Mucosa of descending colon (tissue), 3 donors: ENCODE data around the gene AMBRA1. TPM values are rescaled to one million over a fixed set of nuclear protein-coding genes. Genes with fewer than 3 reads are reported as not detected.

Experiments
- ATAC-seq: fragments of 200-7000 bp; cut with Tn5 transposase; one replicate; pipeline ENCODE4 v1.9.1; 2020; ENCODE audit warnings: mild to moderate bottlenecking, moderate library complexity
- DNase-seq, 3 donors: peaks; one replicate each; pipeline ENCODE4 v3.0.0-alpha.2; 2020
- H3K36me3 ChIP-seq: fragments of 200-600 bp; one replicate; pipeline ENCODE4 v1.8.0; 2021; ENCODE audit warnings: low read depth, mild to moderate bottlenecking
- H3K4me1 ChIP-seq: fragments of 200-600 bp; one replicate; pipeline ENCODE4 v1.8.0; 2021; ENCODE audit warnings: low read depth, mild to moderate bottlenecking
- H3K4me3 ChIP-seq: fragments of 200-600 bp; one replicate; pipeline ENCODE4 v1.8.0; 2021; ENCODE audit warnings: mild to moderate bottlenecking
- H3K9me3 ChIP-seq: fragments of 200-600 bp; one replicate; pipeline ENCODE4 v1.8.0; 2021; ENCODE audit warnings: mild to moderate bottlenecking
- intact Hi-C, 2 donors: fragments of 100-400 bp; cut with DNase I in 1 of 2; cut with micrococcal nuclease in 1 of 2; formaldehyde crosslinking; loops; one replicate each; pipeline versions ENCODE4 v1.11.0 to v1.11.1; 2022; cut with DNase I, micrococcal nuclease
- total RNA-seq, 3 donors: library from RNA; stranded (reverse); fragmentation: NEBNext Ultra II Directional in 2 of 3; extraction: Animal tissue kit (Norgen Biotek cat#: 25700) in 2 of 3; gene quantifications; one replicate each; pipeline versions ENCODE4 v1.2.1 to v1.2.4, GENCODE V29; 2021 to 2023
- TF ChIP-seq, protein P1 (sequence below): fragments of 200-600 bp; IDR thresholded peaks from one replicate; pipeline ENCODE4 v1.8.0; 2022; ENCODE audit warnings: antibody characterized with exemption, mild to moderate bottlenecking
- donor health status: DM: no; HTN: no; CAD: no; lungs with moderate emphysema.
- donor health status: DM: no; HTN: no; CAD: no.
- donor health status: DM: no; HTN: yes; CAD: no.

Gene AMBRA1
- total RNA-seq, 3 donors from 2014 or later: 42.0 to 46.7 (median 45.2) TPM

DNA sequence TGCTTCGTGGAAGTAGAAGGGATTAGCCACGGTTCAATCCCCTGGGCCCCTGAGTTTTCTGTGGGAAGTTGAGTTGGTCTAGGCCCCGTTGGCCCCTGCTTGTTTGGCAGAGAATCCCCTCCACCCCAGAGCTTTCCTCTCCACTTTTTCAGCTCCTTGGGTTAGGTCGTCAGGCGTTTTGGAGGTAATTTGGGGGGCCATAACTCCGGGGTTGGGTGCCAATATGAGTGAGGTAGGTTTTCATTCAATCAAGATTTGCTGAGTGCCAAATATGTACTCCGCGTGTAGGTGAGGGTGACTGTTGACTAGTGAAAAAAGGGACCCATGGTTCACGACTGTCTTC, 24.1 kb upstream of the AMBRA1 start:
- Histone ChIP-seq H3K4me1 (peaks cover 25% of the 10 kb centered on the region), H3K9me3 (no peaks in the 10 kb centered on the region), H3K4me3 (peak overlapping the region; percentile 94), H3K36me3 (no peaks in the 10 kb centered on the region)
- TF ChIP-seq, protein P1, sequence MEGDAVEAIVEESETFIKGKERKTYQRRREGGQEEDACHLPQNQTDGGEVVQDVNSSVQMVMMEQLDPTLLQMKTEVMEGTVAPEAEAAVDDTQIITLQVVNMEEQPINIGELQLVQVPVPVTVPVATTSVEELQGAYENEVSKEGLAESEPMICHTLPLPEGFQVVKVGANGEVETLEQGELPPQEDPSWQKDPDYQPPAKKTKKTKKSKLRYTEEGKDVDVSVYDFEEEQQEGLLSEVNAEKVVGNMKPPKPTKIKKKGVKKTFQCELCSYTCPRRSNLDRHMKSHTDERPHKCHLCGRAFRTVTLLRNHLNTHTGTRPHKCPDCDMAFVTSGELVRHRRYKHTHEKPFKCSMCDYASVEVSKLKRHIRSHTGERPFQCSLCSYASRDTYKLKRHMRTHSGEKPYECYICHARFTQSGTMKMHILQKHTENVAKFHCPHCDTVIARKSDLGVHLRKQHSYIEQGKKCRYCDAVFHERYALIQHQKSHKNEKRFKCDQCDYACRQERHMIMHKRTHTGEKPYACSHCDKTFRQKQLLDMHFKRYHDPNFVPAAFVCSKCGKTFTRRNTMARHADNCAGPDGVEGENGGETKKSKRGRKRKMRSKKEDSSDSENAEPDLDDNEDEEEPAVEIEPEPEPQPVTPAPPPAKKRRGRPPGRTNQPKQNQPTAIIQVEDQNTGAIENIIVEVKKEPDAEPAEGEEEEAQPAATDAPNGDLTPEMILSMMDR: no peak
- no peak for DNase-seq
- intact Hi-C loops: loop anchor here in 1 of 2 donors (5.0 kb wide), 1 partner anchor 76 kb away; no protein-coding TSS in a partner anchor
- no peak for ATAC-seq

DNA sequence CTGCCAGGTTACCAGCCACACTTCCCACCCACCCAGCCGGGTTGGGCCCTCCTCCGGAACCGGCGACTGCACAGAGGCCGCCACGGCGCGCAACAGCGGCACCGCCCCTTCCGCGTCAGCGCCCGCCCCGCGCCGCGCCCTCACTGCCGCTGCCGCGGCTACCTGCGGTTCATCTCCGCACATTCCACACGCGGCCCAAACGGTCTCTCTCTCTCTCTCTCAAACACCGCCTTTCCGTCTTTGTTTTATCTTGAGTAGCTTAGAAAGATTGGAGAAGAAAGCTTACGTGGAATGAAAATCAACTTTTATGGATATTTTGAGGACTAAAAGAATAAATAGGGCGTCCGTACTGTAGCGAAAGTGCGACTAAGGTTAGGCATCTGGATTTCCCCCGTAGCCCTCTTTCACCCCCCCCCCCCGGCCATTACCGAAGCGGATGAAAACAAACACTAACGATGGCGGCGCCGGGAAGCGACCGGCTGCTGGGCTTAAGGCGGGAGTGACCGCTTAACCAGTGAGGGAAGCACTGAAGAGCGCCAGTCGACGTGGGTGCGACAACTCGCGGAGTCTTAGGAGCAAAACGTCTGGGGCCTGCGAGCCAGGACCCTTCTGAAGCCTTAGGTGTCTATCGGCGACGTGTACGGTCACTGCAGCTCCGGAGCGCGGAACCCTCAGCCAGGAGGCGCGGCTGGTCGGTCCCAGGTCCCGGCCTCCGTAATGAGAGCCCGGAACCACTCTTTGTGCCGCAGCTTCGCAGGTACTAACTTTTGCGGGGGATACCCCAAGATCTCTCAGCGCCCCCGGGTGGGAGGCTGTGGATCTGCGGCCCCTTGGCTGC, 23.5 kb upstream of the AMBRA1 start, which contains the start of the genes ATG13 and HARBI1:
ATG13 (plus strand) TSS at position 420 of the 838 bp plus-strand sequence. CDS start 26,739 bp downstream, outside the sequence.
HARBI1 (minus strand) TSS at position 94 of the 838 bp plus-strand sequence. CDS start 990 bp downstream, outside the sequence.
- intact Hi-C loops: loop anchor here in 1 of 2 donors (5.0 kb wide), 1 partner anchor 75 kb away; no protein-coding TSS in a partner anchor
- peak within 1 kb of the TSS; percentile 94 for H3K4me3 ChIP-seq
- peak; percentile 98 for ATAC-seq
- H3K9me3 ChIP-seq: no peaks in the 10 kb centered on the region
- peak; percentile 91 to 94 (median 93) for DNase-seq
- TF ChIP-seq, protein P1: peak; percentile 79
- H3K36me3 ChIP-seq: no peaks in the 10 kb centered on the region
- peaks cover 25% of the 10 kb centered on the region for H3K4me1 ChIP-seq

GRCh38 chr11:46616551-46617133, 22.8 kb upstream of the AMBRA1 start:
- DNase-seq (no peak), ATAC-seq (peak; percentile 3)
- Histone ChIP-seq H3K4me1 (peaks cover 25% of the 10 kb centered on the region), H3K4me3 (peak overlapping the region; percentile 29), H3K36me3 (no peaks in the 10 kb centered on the region), H3K9me3 (no peaks in the 10 kb centered on the region)
- TF ChIP-seq, protein P1: no peak
- intact Hi-C loops: loop anchor here in 1 of 2 donors (5.0 kb wide), 1 partner anchor 74 kb away; no protein-coding TSS in a partner anchor

GRCh38 chr11:46615756-46616155, 21.9 kb upstream of the AMBRA1 start:
- intact Hi-C loops: loop anchor here in 1 of 2 donors (5.0 kb wide), 1 partner anchor 73 kb away; no protein-coding TSS in a partner anchor
- TF ChIP-seq, protein P1: no peak
- ATAC-seq: no peak
- DNase-seq: no peak
- Histone ChIP-seq H3K4me3 (no peak overlapping the region), H3K36me3 (no peaks in the 10 kb centered on the region), H3K9me3 (no peaks in the 10 kb centered on the region), H3K4me1 (peaks cover 25% of the 10 kb centered on the region)

DNA sequence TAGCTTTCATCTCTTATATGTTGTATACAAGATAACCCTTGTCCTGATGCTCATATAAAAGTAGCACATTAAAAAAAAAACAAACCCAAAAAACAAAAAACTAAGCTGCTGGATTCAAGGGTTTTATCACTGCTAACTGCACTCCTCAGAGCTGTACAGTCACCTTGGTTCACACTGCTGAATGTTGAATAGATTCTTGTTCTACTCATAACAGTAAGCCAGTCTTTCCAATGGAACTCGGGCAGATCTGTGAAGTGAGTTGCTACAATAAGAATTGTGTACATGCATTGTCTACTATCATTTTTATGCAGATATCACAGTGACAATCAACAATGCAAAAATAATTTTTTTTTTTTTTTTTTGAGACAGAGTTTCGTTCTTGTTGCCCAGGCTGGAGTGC, 18.5 kb upstream of the AMBRA1 start:
- no peak for ATAC-seq
- H3K4me1 ChIP-seq: peaks cover 6% of the 10 kb centered on the region
- TF ChIP-seq, protein P1: no peak
- no peak overlapping the region for H3K4me3 ChIP-seq
- no peaks in the 10 kb centered on the region for H3K9me3 ChIP-seq
- intact Hi-C loops: no loop called here
- no peak for DNase-seq
- H3K36me3 ChIP-seq: no peaks in the 10 kb centered on the region
